Suprapubic skin (tissue), 4 donors: ENCODE results near the gene SHC3.

Experiments
- POLR2A ChIP-seq, 2 donors: fragments of 450-650 bp; IDR thresholded peaks; one replicate each; pipeline ENCODE4 v1.6.1; 2017; ENCODE audit warnings: antibody characterized with exemption in 2 of 2, mild to moderate bottlenecking in 2 of 2, moderate library complexity in 2 of 2
- POLR2AphosphoS5 ChIP-seq, 3 donors: sonication (generic); formaldehyde crosslinking; IDR thresholded peaks; one replicate each; pipeline ENCODE4 v1.6.1; 2017; ENCODE audit warnings: antibody characterized with exemption in 3 of 3
- TF ChIP-seq, protein P1 (sequence below), 2 donors: fragments of 200-600 bp in 1 of 2; fragments of 450-650 bp in 1 of 2; sonication (generic) in 1 of 2; IDR thresholded peaks; one replicate each; pipeline ENCODE4 v1.5.1; 2016 to 2019; ENCODE audit warnings: antibody characterized with exemption in 2 of 2, mild to moderate bottlenecking in 1 of 2, moderate library complexity in 1 of 2

DNA sequence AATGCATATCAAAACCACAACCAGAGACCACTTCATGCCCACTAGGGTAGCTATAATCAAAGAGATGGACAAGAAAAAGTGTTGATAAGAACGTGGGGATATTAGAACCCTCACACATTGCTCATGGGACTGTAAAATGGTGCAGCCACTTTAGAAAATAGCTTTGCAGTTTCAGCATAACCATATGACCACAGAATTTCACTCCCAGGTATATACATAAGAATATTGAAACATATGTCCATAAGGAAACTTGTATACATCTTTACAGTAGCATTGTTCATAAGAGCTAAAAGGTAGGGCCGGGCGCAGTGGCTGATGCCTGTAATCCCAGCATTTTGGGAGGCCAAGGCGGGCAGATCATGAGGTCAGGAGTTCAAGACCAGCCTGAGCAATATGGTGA is 131.0 kb downstream of the SHC3 start:
- TF ChIP-seq, protein P1, sequence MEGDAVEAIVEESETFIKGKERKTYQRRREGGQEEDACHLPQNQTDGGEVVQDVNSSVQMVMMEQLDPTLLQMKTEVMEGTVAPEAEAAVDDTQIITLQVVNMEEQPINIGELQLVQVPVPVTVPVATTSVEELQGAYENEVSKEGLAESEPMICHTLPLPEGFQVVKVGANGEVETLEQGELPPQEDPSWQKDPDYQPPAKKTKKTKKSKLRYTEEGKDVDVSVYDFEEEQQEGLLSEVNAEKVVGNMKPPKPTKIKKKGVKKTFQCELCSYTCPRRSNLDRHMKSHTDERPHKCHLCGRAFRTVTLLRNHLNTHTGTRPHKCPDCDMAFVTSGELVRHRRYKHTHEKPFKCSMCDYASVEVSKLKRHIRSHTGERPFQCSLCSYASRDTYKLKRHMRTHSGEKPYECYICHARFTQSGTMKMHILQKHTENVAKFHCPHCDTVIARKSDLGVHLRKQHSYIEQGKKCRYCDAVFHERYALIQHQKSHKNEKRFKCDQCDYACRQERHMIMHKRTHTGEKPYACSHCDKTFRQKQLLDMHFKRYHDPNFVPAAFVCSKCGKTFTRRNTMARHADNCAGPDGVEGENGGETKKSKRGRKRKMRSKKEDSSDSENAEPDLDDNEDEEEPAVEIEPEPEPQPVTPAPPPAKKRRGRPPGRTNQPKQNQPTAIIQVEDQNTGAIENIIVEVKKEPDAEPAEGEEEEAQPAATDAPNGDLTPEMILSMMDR (IDR thresholded peaks at IDR 0.05): no peak
- TF ChIP-seq POLR2AphosphoS5 (IDR thresholded peaks at IDR 0.05) (no peak), POLR2A (IDR thresholded peaks at IDR 0.05) (no peak)
